IPS-15b (cell line): ENCODE measurements around the gene DIAPH2.

ENCODE experiments used
- H3K27me3 ChIP-seq: one replicate; pipeline ENCODE4 v1.6.1; 2013; ENCODE audit warnings: low read length; ENCODE audit not compliant: control insufficient read depth, insufficient read depth
- H3K36me3 ChIP-seq: one replicate; pipeline ENCODE4 v1.6.1; 2013; ENCODE audit warnings: low read length; ENCODE audit not compliant: control insufficient read depth, insufficient read depth
- H3K4me1 ChIP-seq: one replicate; pipeline ENCODE4 v1.6.1; 2013; ENCODE audit warnings: mild to moderate bottlenecking, low read length; ENCODE audit not compliant: control insufficient read depth, insufficient read depth
- H3K4me3 ChIP-seq: one replicate; pipeline ENCODE4 v1.5.1; 2013; ENCODE audit warnings: low read depth, low read length
- H3K9ac ChIP-seq: one replicate; pipeline ENCODE4 v1.6.1; 2013; ENCODE audit warnings: low read depth, mild to moderate bottlenecking, low read length
- H3K9me3 ChIP-seq: one replicate; pipeline ENCODE4 v1.6.1; 2013; ENCODE audit warnings: mild to moderate bottlenecking, low read length; ENCODE audit not compliant: control insufficient read depth, insufficient read depth

Gene DIAPH2

DNA sequence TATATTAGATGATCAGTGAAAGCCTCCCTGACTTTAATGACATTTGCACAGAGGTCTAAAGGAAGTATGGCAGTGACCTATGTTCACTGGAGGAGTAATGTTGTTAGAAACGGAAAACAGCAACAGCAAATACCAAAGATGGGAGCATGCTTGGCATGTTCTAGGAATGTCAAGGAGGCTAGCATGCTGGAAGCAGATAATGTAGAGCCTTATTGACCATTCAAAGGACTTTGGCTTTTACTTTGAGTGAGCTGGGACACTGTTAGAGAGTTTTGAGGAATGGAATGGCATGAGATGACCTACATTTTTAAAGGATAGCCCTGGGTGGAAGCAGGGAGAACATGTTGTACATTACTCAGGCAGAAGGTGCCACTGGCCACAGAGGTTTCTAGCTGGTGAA is 205.1 kb downstream of the DIAPH2 start:
- Histone ChIP-seq H3K4me3 (no peak overlapping the region), H3K27me3 (no peaks in the 10 kb centered on the region), H3K4me1 (no peaks in the 10 kb centered on the region), H3K9me3 (no peaks in the 10 kb centered on the region), H3K9ac (no peak overlapping the region), H3K36me3 (no peaks in the 10 kb centered on the region)

DNA sequence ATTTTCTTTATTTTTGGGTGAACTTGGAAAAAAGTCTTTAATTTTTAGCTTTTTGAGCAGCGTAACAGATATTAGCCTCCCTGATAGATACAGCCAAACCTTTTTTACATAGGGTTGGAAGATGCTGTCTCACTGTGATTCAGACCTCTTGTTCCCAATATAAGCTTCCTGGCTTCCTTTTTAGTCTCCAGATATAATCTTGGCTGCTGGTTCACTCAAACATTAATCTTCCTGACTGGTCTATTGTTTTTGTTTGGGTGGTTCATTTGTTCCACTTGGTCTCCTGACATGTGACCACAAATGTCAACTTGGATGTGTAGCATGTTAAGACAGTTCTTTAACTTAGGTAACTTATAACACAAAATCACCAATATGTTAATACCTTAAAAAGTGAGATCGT is 222.1 kb downstream of the DIAPH2 start:
- no peak overlapping the region for H3K4me3 ChIP-seq
- no peaks in the 10 kb centered on the region for H3K9me3 ChIP-seq
- H3K36me3 ChIP-seq: no peaks in the 10 kb centered on the region
- H3K9ac ChIP-seq: no peak overlapping the region
- H3K4me1 ChIP-seq: peaks cover 3% of the 10 kb centered on the region
- H3K27me3 ChIP-seq: no peaks in the 10 kb centered on the region

DNA sequence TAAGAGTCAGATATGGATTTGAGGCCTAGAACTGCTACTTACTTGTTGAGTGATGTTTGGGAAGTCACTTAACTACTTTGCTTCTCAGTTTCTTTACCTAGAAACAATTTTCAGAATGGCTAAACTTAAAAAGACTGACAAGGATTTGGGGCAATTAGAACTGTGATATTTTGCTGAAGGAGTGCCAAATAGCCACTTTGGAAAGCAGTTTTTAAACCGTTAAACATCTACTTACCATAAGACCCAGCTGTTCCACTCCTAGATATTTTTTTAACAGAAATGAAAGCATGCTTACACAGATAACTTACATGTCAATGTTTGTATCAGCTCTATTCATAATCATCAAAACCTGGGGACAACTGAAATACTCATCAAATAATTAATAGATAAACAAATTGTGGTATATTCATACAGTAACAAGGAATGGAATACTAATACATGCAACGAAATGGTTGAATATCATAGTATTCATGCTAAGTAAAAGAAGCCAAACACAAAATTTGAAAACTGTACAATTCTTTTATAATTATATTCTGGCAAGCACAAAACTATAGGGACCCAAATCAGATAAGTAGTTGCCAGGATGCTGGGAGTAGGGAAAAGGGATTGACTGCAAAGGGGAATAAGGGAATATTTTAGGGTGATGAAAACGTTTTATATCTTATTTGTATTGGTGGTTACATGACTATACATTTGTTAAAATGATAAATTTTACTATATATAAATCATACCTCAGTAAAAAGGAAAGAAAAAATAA is 223.1 kb downstream of the DIAPH2 start:
- no peak overlapping the region for H3K4me3 ChIP-seq
- no peak overlapping the region for H3K9ac ChIP-seq
- no peaks in the 10 kb centered on the region for H3K9me3 ChIP-seq
- H3K27me3 ChIP-seq: no peaks in the 10 kb centered on the region
- H3K4me1 ChIP-seq: peaks cover 3% of the 10 kb centered on the region
- no peaks in the 10 kb centered on the region for H3K36me3 ChIP-seq

DNA sequence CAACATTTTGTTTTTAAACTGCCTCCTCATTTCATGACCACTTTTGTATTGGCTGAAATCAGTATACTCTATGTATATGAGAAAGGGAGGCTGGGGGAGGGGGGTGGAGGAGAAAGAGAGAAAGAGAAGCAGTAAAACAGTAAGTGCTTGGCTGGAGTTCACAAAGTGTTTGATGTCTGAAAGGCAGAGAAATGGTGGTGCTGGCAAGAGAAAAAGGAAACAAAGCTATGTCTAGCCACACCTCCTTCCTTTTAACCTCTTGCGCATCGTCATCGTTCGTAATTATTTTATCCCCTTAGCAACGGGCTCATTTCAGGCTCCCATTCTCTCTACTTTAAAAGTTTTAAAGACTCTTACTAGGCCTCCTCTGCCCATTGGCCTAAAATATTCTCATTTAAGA is 224.6 kb downstream of the DIAPH2 start:
- H3K9me3 ChIP-seq: no peaks in the 10 kb centered on the region
- no peak overlapping the region for H3K9ac ChIP-seq
- no peaks in the 10 kb centered on the region for H3K36me3 ChIP-seq
- no peaks in the 10 kb centered on the region for H3K27me3 ChIP-seq
- H3K4me3 ChIP-seq: no peak overlapping the region
- H3K4me1 ChIP-seq: peaks cover 3% of the 10 kb centered on the region

DNA sequence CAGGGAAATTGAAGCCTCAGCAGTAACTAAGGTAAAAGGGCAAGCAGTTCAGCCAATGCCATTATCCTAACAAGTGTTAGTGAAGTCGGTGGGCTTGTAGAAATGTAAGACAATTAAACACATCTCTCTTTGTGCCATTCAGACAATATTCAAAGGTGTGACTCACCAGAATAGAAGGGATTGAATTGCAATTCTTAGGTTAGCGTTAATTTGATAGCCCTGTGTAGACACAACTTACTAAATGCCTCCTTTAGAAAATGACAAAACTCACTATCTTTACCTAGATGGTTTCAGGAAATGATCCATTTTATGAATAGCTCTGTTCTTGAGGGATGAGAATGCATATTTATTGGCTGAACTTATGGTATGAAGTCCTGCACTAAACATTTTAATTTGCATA is 234.2 kb downstream of the DIAPH2 start:
- Histone ChIP-seq H3K4me1 (peaks cover 3% of the 10 kb centered on the region), H3K9ac (no peak overlapping the region), H3K9me3 (no peaks in the 10 kb centered on the region), H3K36me3 (no peaks in the 10 kb centered on the region), H3K27me3 (no peaks in the 10 kb centered on the region), H3K4me3 (no peak overlapping the region)

DNA sequence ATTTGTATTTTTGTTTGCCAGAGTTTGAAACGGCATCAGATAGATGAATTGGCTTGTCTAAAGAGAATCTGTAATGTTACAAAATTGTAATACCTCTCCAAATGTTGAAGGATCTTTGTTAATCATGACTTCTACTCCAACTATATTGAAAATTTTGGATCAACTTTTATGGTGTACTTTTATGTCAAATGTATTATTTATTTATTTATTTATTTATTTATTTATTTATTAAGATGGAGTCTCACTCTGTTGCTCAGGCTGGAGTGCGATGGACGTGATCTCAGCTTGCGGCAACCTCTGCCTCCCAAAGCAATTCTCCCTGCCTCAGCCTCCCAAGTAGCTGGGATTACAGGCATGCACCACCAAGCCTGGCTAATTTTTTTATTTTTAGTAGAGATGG is 235.0 kb downstream of the DIAPH2 start:
- Histone ChIP-seq H3K9me3 (no peaks in the 10 kb centered on the region), H3K36me3 (no peaks in the 10 kb centered on the region), H3K4me3 (no peak overlapping the region), H3K27me3 (no peaks in the 10 kb centered on the region), H3K4me1 (peaks cover 3% of the 10 kb centered on the region), H3K9ac (no peak overlapping the region)

DNA sequence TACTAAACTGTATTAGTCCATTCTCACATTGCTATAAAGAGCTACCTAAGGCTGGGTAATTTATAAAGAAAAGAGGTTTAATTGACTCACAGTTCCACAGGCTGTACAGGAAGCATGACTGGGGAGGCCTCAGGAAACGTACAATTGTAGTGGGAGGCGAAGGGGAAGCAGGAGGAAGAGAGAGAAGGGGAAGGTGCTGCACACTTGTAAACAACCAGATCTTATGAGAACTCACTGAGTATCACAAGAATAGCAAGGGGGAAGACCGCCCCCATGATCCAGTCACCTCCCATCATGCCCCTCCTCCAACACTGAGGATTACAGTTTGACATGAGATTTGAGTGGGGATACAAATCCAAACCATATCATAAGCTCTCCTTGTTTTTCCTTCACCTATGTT is 239.9 kb downstream of the DIAPH2 start:
- no peak overlapping the region for H3K9ac ChIP-seq

DNA sequence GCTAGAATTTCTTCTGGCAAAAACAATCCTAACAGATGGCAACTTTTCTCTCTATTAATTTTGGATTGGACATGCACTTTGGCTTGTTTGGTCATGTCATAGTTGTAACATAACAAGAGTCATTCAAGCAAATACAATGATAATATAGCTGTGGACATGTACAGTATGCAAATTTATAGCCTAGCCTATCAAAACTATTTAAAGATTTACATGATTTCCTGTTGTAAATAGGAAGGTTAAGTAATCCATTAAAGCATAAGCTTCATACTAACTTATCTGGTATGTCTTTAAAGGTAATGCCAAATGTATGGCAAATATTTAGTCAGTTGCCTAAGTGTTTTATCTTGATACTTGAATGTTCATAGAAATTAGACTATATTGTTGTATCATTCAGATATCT is 244.4 kb downstream of the DIAPH2 start:
- H3K27me3 ChIP-seq: no peaks in the 10 kb centered on the region
- no peaks in the 10 kb centered on the region for H3K36me3 ChIP-seq
- no peaks in the 10 kb centered on the region for H3K4me1 ChIP-seq
- no peak overlapping the region for H3K9ac ChIP-seq
- no peaks in the 10 kb centered on the region for H3K9me3 ChIP-seq
- no peak overlapping the region for H3K4me3 ChIP-seq

More for the DNA sequence above, 239.9 kb downstream of the DIAPH2 start:
- Histone ChIP-seq H3K4me3 (no peak overlapping the region), H3K27me3 (no peaks in the 10 kb centered on the region), H3K4me1 (peaks cover 3% of the 10 kb centered on the region), H3K36me3 (no peaks in the 10 kb centered on the region), H3K9me3 (no peaks in the 10 kb centered on the region)

DNA sequence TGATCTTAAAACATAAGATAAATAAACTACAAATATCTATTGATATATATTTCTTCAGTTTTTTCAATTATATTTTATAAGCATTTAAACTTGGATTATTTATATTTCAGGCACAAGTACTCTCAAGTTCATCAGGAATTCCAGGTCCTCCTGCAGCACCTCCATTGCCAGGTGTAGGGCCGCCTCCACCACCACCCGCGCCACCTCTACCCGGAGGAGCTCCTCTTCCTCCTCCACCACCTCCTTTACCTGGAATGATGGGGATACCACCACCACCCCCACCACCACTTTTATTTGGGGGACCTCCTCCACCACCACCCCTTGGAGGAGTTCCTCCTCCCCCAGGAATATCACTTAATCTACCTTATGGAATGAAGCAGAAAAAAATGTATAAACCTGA is 273.1 kb downstream of the DIAPH2 start:
- Histone ChIP-seq H3K4me1 (no peaks in the 10 kb centered on the region), H3K9ac (no peak overlapping the region), H3K4me3 (no peak overlapping the region), H3K27me3 (no peaks in the 10 kb centered on the region), H3K9me3 (peaks cover 2% of the 10 kb centered on the region), H3K36me3 (no peaks in the 10 kb centered on the region)

DNA sequence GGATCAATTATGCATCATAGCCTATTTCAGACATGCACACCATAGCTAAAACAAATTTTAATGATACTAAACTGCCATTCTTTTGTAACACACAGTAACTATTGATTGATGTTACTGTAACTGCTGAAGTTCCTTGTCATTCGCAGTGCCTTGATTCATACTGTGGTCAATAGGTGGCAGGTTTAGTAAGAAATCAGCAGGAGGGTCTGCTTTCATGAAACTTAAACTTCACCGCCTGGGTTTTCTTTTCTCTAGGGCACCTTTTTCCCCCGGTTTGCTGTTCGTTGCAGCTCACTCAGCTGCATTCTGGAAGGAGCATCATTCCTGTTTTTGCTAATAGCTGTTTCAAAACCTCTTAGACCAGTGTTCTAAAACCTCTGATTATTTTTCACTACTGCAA is 287.2 kb downstream of the DIAPH2 start:
- no peak overlapping the region for H3K4me3 ChIP-seq
- no peaks in the 10 kb centered on the region for H3K36me3 ChIP-seq
- H3K4me1 ChIP-seq: peaks cover 6% of the 10 kb centered on the region
- no peaks in the 10 kb centered on the region for H3K27me3 ChIP-seq
- no peak overlapping the region for H3K9ac ChIP-seq
- H3K9me3 ChIP-seq: no peaks in the 10 kb centered on the region

DNA sequence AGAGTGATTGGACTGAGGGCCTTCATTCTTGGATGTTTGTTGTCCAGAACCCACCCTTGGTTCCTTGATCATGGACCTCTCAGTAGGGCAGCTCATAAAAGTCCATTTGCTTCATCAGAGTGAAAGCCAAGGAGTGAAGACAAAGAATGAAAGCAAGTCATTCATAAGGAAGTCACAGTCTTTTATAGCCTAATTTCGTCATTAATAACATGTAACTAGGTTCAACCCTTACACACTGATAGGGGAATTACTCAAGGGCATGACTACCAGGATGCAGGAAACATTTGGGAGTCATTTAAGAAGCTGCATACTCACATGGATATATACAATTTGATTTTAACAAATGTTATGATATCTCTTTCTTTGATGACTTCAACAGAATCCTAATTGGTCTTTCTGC is 294.3 kb downstream of the DIAPH2 start:
- H3K27me3 ChIP-seq: no peaks in the 10 kb centered on the region
- no peak overlapping the region for H3K4me3 ChIP-seq
- no peaks in the 10 kb centered on the region for H3K9me3 ChIP-seq
- H3K36me3 ChIP-seq: no peaks in the 10 kb centered on the region
- H3K9ac ChIP-seq: no peak overlapping the region
- no peaks in the 10 kb centered on the region for H3K4me1 ChIP-seq

DNA sequence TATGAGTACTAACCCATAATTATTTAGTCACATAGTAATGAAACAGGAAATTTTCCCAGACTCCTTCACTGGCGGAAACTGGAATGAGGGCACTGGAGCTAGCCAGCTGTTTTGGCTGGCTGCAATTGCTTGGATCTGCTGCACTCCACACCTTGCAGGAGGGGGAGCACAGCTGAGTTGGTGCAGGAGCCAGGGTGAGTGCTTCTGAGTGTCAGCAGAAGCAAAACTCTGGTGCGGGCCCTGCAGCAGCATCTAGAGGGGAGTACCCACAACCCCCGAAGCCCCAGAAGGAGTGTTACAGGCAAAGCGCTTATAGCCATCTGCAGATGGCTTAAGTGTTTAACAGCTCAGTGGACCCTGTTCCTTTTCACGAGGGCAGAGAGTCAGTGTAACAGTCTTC is 295.1 kb downstream of the DIAPH2 start:
- H3K27me3 ChIP-seq: no peaks in the 10 kb centered on the region
- H3K4me1 ChIP-seq: no peaks in the 10 kb centered on the region
- no peak overlapping the region for H3K9ac ChIP-seq
- H3K4me3 ChIP-seq: no peak overlapping the region
- no peaks in the 10 kb centered on the region for H3K36me3 ChIP-seq
- no peaks in the 10 kb centered on the region for H3K9me3 ChIP-seq
